Thyroid gland (tissue), 4 donors: ENCODE results near the gene FOXO1.

Experiments
- POLR2A ChIP-seq, 2 donors: fragments of 450-650 bp; IDR thresholded peaks; one replicate each; pipeline ENCODE4 v1.6.1; 2017; ENCODE audit warnings: antibody characterized with exemption in 2 of 2, mild to moderate bottlenecking in 2 of 2, moderate library complexity in 1 of 2
- TF ChIP-seq, protein P1 (sequence below), 6 experiments: fragments of 200-600 bp in 3 of 6; fragments of 450-650 bp in 3 of 6; sonication (generic) in 3 of 6; IDR thresholded peaks; one replicate each; pipeline ENCODE4 v1.5.1; 2016 to 2019; ENCODE audit warnings: antibody characterized with exemption in 6 of 6, mild to moderate bottlenecking in 2 of 6, inconsistent platforms in 1 of 6, moderate library complexity in 1 of 6

DNA sequence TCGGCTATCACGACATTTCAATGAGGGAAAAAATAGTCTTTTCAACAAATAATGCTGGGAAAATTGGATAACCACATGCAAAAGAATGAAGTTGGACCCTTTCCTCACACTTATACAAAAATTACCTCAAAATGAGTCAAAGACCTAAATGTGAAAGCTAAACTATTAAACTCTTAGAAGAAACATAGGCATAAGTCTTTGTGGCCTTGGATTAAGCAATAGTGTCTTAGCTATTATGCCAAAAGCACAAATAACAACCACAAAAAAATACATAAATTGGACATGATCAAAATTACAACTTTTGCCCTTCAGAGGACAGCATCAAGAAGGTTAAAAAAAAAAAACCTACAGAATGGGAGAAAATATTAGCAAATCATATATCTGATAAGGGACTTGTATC, 156.6 kb downstream of the FOXO1 start:
- TF ChIP-seq, protein P1, sequence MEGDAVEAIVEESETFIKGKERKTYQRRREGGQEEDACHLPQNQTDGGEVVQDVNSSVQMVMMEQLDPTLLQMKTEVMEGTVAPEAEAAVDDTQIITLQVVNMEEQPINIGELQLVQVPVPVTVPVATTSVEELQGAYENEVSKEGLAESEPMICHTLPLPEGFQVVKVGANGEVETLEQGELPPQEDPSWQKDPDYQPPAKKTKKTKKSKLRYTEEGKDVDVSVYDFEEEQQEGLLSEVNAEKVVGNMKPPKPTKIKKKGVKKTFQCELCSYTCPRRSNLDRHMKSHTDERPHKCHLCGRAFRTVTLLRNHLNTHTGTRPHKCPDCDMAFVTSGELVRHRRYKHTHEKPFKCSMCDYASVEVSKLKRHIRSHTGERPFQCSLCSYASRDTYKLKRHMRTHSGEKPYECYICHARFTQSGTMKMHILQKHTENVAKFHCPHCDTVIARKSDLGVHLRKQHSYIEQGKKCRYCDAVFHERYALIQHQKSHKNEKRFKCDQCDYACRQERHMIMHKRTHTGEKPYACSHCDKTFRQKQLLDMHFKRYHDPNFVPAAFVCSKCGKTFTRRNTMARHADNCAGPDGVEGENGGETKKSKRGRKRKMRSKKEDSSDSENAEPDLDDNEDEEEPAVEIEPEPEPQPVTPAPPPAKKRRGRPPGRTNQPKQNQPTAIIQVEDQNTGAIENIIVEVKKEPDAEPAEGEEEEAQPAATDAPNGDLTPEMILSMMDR (IDR thresholded peaks at IDR 0.05) = no peak
- no peak for TF ChIP-seq POLR2A (IDR thresholded peaks at IDR 0.05)
